Stimulated activated CD4-positive, alpha-beta T cell treated with anti-CD3 and anti-CD28 coated beads, Interleukin-2, amount 100 ng/mL, for 4 hours (primary cell): Measurements from ENCODE around the gene TRIM75.
"Not testable (repeated sequence)": the region's sequence is repeated elsewhere in the genome, so short reads cannot be mapped to it uniquely, and the experiment has no call there.

Source experiments
- DNase-seq: peaks from one replicate; pipeline ENCODE4 v3.0.0-alpha.2; 2020; ENCODE audit warnings: low read depth

TRIM75 gene

GRCh38 chr4:165053645-165054044 lies at the start of gene TRIM75:
TRIM75 (plus strand) TSS chr4:165053866; CDS start chr4:165059148, 5,282 bp downstream.
- DNase-seq, result no peak

- no peak for DNase-seq
These were observed 48.2 kb upstream of the TRIM75 start for GRCh38 chr4:165005352-165005925.

- DNase-seq, result no peak
These were observed 47.2 kb upstream of the TRIM75 start for GRCh38 chr4:165006456-165006855.

- DNase-seq, result no peak
These were observed 46.8 kb upstream of the TRIM75 start for GRCh38 chr4:165006886-165007285.

- no peak for DNase-seq
These were observed 44.0 kb upstream of the TRIM75 start for GRCh38 chr4:165009493-165010227.

GRCh38 chr4:165010487-165010886 lies 43.2 kb upstream of the TRIM75 start:
- no peak for DNase-seq

GRCh38 chr4:165010991-165011390 lies 42.7 kb upstream of the TRIM75 start:
- no peak for DNase-seq

- no peak for DNase-seq
These were observed 42.3 kb upstream of the TRIM75 start for GRCh38 chr4:165011403-165011802.

- DNase-seq, result no peak
These were observed 40.0 kb upstream of the TRIM75 start for GRCh38 chr4:165013691-165014090.

- no peak for DNase-seq
These were observed 36.7 kb upstream of the TRIM75 start for GRCh38 chr4:165016971-165017370.

GRCh38 chr4:165019995-165020394 lies 33.7 kb upstream of the TRIM75 start:
- not testable (repeated sequence) for DNase-seq

- DNase-seq, result not testable (repeated sequence)
These were observed 27.9 kb upstream of the TRIM75 start for GRCh38 chr4:165025782-165026181.

GRCh38 chr4:165027762-165028402 lies 25.8 kb upstream of the TRIM75 start:
- DNase-seq, result no peak

- no peak for DNase-seq
These were observed 22.0 kb upstream of the TRIM75 start, which contains the start of gene TRIM60 for GRCh38 chr4:165031436-165032211. TRIM60 (plus strand) TSS chr4:165031999; CDS start chr4:165040073, 8,074 bp downstream.

- DNase-seq, result no peak
These were observed 5.5 kb upstream of the TRIM75 start for GRCh38 chr4:165048170-165048569.

- no peak for DNase-seq
These were observed 1.0 kb upstream of the TRIM75 start for GRCh38 chr4:165052627-165053026.

- DNase-seq, result no peak
These were observed 1.9 kb downstream of the TRIM75 start for GRCh38 chr4:165055601-165056000.

GRCh38 chr4:165058666-165059065 lies 5.0 kb downstream of the TRIM75 start:
- DNase-seq, result no peak

- DNase-seq, result no peak
These were observed 5.7 kb downstream of the TRIM75 start for GRCh38 chr4:165059386-165059785.

- DNase-seq, result no peak
These were observed 7.3 kb downstream of the TRIM75 start for GRCh38 chr4:165060938-165061337.

- no peak for DNase-seq
These were observed 16.9 kb downstream of the TRIM75 start for GRCh38 chr4:165070560-165070959.

- DNase-seq, result not testable (repeated sequence)
These were observed 19.7 kb downstream of the TRIM75 start for GRCh38 chr4:165073346-165073745.
